Urothelium cell line (cell line): Measurements from ENCODE around the gene SPACA4.

ENCODE experiments used
- DNase-seq: peaks from one replicate; pipeline ENCODE4 v3.0.0; 2011; ENCODE audit warnings: low spot score, mixed read lengths
- FAIRE-seq: peaks from 2 replicates; lab custom pipeline; 2011; peaks lifted over from hg19 to GRCh38; lab: Jason Lieb, UNC

Gene SPACA4

GRCh38 chr19:48633148-48634035 is 26.9 kb downstream of the SPACA4 start:
- no peak for FAIRE-seq

DNA sequence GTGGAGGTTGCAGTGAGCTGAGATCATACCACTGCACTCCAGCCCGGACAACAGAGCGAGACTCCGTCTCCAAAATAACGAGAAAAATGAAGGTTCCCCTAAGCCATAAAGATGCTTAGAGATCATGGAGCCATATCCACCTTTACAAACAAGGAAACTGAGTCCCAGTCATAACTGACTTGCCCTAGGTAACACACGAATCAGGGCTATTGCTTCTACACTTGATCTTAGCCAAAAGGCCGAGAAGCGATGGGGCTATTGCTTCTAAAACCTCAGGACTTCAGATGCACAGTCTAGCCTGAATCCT is 27.4 kb downstream of the SPACA4 start:
- DNase-seq = no peak
- FAIRE-seq = no peak

More at GRCh38 chr19:48633148-48634035, 26.9 kb downstream of the SPACA4 start:
- DNase-seq = no peak

- peak; percentile 91 for FAIRE-seq
- DNase-seq = peak; percentile 92
Measured at GRCh38 chr19:48634424-48635262, 28.1 kb downstream of the SPACA4 start.

DNA sequence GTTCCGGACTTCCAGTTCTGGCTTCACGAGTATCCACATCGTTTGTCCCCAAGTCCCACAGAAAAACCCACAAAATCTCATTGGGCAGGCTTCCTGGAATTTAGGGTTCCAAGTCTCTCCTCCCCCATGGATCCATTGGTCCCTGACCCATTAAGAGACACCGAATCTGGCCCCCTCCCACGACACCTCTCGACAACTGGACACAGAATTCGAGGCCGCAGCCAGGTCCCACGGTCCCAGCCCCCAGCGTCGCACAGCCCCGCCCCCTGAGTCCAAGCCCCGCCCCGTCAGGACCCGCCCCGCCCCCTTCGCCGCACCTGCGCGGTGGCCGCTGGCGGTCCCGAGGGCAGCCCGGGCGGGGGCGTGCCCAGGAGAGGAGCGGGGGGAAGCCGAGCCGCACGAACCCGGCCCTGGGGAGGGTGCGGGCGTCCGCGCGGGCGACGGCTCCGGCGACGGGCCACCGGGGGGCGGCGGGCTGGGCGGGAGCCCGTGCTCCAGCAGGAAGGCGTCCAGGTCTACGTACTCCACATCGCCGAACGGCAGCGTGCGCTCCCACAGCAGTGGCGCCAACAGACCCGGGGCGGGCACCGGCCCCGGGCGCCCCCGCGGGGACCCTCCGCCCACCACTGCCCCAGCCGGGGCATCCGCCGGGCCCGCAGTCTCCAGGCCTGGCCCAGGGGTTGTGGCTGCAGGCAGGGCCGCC is 28.9 kb downstream of the SPACA4 start:
- FAIRE-seq = no peak
- peak; percentile 84 for DNase-seq

- FAIRE-seq = no peak
- DNase-seq = no peak
Measured at GRCh38 chr19:48635966-48636858, 29.7 kb downstream of the SPACA4 start.

GRCh38 chr19:48636859-48637448 is 30.4 kb downstream of the SPACA4 start, which contains the start of gene DBP:
TSS of gene DBP (minus strand) at chr19:48637379. CDS start at chr19:48636994, 385 bp downstream.
- FAIRE-seq (no peak), DNase-seq (no peak)

DNA sequence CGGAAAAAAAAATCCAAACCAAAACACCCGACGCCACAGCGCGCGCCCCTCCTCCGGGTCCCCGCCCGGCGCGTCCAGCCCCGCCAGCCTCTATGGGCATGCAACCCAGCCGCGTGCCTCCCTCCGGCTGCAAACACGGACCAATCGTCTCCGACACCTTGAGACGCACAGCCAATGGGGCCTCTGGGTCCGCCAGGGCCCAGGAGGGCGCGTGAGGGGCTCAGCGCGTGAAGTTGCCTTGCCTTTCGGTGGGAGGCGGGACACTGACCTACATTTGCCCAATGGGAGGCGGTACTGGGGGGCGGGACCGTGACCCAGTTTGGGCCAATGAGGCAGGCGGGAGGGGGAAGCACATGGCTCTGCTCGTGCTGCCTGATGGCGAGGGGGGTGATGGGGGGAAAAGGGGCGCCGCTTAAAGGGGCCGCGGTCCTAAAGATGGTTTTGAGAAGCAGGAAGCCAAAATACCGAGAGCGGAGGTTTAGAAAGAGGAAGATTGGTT is 31.0 kb downstream of the SPACA4 start:
- peak; percentile 20 for FAIRE-seq
- peak; percentile 95 for DNase-seq

GRCh38 chr19:48637948-48638830 is 31.6 kb downstream of the SPACA4 start:
- DNase-seq (peak; percentile 86), FAIRE-seq (no peak)

- DNase-seq = no peak
- no peak for FAIRE-seq
Measured at GRCh38 chr19:48638831-48639381, 32.4 kb downstream of the SPACA4 start.

DNA sequence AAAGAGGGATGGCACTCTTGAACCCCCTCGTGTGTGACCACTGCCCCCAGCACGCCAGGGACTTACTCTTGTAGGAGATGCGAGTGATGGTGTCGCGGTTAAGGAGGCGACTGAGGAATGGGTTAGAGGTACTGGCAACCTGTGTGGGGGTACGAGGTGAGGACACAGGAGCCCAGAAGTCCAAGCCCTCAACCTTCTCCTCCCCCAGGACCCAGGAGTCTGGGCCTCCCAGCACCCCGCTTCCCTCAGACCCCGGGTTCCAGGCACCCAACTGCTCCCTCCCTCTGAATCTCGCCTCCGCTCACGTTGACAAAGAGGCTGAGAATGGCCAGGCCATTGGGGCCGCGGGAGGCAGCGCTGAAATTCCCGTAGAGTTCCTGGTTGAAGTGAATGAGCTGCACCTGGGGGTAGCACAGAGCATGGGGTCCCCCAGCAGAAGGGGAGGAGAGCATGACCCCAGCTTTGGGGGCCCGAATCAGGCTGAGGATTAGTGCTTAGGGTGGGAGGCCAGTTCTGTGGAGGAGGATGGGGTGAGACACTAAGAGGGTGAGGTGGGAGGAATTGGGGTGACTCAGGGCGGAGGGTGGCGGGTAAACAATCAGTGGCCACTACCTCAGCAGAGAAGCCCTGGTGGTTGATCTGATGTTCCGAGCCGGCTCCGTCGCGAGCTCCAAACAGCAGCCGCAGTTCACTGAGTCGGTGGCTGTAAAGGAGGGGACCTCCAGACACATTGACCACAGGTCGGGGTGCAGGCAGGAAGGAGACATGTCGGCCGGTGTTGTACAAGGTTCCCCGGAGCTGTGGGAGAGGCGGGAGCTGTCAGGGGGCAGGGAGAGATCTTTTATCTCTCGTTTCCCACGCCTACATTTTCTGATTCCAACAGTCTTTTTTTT is 33.2 kb downstream of the SPACA4 start:
- no peak for DNase-seq
- FAIRE-seq = no peak

DNA sequence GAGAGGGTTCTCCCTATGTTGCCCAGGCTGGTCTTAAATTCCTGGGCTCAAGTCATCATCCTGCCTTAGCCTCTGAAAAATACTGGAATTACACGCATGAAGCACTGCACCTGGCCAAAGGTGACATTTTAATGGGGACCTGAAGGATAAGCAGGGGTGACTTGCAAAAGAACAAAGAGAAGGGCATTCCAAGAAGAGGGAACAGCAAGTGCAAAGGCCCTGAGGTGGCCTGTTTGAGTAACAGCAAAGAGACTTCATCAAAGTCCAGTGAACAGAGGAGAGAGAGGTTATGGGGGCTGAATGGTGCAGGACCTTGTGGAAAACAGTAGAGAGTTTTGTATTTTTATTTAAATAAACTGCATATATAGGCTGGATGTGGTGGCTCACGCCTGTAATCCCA is 35.3 kb downstream of the SPACA4 start:
- FAIRE-seq (no peak), DNase-seq (no peak)

- no peak for FAIRE-seq
Measured at GRCh38 chr19:48642862-48643261, 36.3 kb downstream of the SPACA4 start.

DNA sequence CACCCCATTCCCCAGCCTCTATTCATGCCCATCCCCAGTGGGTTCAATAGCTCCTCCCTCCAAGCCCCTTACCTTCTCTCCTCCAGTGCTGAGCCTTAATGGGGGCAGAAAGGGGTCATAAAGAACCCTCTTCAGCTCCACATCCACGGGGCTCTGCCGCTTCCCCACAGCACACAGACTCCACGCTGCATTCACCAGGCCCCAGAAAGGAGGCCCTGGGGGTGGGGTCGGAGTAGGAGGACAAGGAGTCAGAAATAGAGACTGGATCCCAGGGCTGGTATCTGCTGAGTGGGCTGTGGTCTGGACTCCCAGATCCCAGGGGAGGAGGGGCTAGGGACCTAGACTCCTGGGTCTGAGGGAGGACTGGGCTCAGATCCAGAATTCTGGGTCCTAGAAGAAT is 37.8 kb downstream of the SPACA4 start:
- FAIRE-seq = no peak
- no peak for DNase-seq

More at GRCh38 chr19:48642862-48643261, 36.3 kb downstream of the SPACA4 start:
- no peak for DNase-seq

GRCh38 chr19:48644839-48645619 is 38.5 kb downstream of the SPACA4 start:
- FAIRE-seq = no peak
- no peak for DNase-seq

DNA sequence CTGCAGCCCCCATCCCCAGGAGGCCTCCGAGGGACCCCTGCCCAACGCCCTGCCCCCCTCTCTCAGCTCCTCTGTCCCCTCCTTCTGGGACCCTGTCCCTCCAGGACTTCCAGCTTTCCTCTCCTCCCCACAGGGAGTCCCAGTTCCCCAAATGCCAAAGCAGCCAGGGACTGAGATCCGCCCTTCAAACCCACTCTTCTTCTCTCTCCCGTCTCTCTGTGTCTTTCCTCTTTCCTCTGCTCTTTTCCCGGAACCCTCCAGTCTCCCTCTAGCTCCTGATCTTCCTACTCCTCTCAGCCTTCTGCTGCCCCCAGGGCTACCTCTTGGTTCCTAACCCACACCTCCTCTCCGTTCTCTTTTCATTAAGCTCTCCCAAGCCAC is 39.1 kb downstream of the SPACA4 start:
- no peak for FAIRE-seq

DNA sequence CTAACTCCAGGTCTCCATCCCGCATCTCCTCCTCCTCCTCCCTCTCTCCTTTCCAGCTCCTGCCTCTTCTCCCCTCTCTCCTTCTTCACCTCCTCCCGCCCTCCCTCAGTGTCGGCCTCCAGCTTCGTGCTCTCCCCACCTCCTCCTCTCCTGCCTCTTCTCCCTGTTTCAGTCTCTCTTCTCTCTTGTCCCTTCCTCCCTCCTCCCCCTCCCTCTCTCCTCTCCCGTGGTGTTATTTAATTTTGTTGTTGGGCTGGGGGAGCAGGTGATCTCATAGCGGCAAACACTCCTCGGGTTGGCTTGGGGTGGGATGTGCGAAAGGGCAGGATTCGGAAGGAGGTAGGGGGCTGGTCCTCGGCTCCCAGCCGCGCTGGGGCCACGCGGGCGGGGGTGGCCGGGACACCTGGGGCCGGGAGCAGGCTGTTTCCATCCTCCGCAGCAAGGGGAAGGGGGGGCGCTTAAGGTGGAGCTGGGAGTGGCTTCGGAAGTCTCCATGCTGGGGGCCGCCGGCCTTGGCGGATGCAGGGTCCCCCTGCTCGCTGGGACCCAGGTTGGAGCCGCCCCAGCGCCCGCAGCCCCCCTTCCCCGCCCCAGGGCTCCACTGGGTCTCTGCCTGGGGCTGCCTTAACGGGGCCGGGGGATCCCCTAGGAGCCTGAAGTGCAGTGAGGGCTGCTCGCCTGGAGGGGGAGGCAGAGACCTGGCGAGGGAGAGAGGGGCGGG is 39.6 kb downstream of the SPACA4 start, which contains the start of gene CA11:
TSS of gene CA11 (minus strand) at position 187 of the 721 bp plus-strand sequence. CDS start 555 bp downstream, outside the sequence.
- no peak for FAIRE-seq

More for the DNA sequence above, 39.1 kb downstream of the SPACA4 start:
- no peak for DNase-seq

More for the DNA sequence above, 39.6 kb downstream of the SPACA4 start, which contains the start of gene CA11:
- DNase-seq = peak; percentile 90
